HG02610 (cell line): ENCODE measurements around the gene IPMK.
A peak's percentile ranks its signal among the peaks of the same experiment; 100 is the strongest.

Source experiments
- ATAC-seq: cut with Tn5 transposase; IDR thresholded peaks from one replicate; pipeline ENCODE4 v1.9.1; 2021; ENCODE audit warnings: mild to moderate bottlenecking, moderate library complexity; ENCODE audit not compliant: unreplicated experiment

IPMK gene

DNA sequence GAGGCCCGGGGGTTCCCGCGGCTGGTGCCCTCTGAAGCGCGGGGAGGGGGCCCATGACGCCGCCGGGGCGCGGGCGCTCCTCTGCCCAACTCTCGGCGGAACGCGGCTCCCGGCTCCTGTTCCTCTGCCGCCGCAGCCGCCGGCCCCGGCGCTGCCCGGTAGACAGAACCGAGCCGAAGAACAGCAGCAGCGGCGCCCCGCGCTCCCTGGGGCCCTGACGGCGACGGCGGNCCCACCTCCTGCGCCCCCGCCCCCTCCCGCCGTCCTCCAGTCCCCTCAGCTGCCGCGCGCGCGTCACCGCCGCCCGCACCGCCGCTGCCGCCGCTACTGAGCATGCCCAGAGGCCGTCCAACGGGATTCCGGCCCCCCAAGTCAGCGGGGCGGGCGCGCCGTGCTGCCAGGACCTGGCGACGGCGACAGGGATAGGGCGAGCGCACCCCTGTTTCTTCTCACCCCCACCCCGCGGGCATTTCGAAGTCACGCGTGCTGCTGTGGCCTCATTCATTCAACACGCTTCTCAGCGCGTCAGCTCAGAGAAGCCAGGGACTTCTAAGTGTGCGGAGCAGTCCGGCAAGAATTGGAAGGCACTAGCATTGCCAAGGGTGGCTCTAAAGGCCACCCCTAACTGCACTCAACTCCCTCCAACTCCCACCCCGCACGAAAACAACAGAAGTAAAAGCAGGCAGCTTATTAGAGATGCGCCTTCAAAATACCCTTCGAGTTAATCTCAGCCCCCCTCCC lies at the start of gene IPMK:
Gene IPMK, minus strand, starts transcription at position 182 of the 741 bp plus-strand sequence. CDS start 283 bp downstream, outside the sequence.
- ATAC-seq, result peak; percentile 57

DNA sequence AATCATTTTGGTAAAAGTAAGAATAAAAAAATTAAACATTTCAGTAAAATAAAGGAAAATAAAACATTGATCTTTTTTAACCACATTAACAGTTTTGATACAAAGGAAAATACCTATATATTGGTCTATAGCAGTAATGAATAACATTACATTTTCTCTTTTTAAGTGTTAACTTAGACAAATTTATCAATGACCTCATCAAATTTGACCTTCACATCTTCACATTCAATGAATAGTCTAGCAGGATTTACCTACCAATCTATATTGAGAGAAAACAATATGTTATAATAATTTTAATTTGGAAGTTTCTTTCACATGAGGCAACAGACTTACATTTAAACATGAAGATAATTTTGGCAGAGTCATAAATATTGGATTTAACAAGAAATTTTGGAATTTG lies 49.2 kb upstream of the IPMK start:
- ATAC-seq, result no peak

DNA sequence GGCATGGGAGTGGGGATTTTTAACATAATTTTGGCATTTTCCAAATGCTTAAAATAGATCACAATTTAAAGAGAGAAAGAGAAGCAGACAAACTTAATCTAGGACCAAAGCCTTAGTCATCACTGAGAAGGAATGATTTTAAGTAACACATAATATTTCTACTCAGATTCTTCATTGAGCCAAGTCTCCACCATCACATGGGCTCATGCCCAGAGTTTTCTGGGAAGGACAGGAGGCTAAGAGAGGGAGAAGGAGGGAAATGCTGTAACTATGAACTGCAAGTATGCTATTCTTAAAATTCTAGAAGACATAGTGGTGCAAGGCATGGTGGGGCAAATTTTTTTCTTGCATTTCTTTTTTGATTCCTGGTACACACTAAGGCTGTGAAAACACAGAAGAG lies 43.3 kb upstream of the IPMK start:
- ATAC-seq, result no peak

DNA sequence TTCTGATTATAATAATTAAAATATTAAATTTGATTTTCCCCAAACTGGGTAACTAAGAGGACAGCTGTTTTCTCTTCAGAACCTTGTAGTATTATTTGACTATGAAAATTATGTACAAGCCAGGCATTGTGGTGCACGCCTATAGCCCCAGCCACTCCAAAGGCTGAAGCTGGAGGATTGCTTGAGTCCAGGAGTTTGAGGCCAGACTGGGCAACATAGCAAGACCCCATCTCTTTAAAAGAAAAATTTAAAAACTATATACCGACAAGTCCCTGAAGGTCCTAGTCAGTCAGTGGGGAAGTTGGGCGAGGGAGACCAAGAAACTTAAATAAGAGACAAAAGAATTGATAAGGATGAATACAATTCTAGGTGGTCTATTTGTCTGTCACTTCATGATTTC lies 40.0 kb upstream of the IPMK start:
- no peak for ATAC-seq

DNA sequence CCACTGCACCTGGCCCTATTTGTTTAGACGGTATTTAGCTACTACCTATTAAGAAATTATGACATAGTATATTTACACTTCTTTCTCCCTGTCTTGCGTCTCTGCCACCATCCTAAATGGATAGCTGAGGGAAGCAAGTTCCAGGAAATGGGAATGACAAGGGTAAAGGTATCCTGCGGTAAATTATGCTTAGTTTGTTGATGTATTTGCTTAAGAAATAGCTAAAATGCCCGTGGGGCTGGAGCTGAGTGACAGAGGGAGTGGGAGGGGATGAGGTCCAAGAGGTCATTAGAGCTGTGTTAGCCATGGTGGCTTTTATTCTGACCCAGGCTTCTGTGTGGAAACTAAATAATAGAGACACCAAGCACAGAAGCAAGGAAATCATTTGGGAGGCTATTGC lies 38.1 kb upstream of the IPMK start:
- no peak for ATAC-seq

DNA sequence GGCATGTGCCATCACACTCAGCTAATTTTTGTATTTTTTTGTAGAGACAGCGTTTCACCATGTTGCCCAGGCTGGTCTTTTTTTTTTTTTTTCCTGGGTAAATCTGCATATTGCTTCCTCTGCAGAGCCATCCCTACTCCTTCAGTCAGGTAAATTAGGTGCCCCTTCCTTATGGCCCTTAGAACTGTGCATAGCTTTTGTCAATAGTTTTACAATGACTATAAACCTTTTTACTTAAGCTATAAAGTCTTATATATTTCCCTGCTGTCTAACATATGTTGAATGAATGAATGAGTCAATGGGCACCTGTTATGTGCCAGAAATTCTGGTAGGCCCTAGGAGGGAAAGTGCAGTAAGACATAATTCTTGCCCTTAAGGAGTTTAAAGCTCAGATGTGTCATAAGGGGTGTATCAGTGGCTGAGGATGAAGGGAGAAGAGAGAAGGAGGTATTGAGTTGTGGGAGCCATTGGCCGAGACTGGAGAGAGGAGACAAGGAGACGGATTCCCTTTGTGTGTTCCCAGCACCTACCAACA lies 36.5 kb upstream of the IPMK start:
- ATAC-seq, result no peak

DNA sequence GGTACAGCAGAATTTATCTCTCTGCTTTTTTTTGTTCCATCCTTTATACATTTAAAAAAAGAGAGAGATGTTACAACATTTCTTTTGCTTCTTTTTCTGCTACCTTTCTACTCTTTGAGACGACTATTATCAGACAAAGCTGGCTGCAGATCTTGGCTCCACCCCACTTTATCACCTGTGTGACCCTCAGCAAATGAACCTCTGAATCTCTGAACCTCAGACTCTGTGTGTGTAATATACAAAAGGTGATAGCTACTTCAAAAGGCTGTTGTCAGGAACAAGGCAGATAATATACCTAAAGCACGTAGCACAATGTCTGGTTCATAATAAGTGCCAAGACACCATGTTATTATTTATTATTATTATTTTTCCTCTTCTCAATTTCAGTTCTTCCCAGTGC lies 34.6 kb upstream of the IPMK start:
- ATAC-seq, result no peak

DNA sequence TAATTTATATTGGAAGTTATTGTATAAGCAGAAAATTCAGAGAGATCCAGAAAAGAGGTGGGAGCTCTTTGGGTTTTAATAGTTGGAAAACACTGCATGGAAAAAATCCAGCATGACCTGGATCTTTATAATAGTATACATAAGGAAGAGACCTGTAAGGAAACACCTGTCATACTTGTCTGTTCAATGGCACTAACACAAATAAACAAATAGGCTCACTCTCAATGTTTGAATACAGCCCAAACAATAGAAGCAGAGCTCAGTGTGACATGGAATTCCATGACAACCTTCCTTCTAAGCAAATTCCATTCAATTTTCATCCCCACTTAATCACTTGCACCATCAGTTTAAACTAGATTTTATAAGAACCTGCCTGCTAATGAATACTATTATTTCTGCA lies 33.0 kb upstream of the IPMK start:
- no peak for ATAC-seq

DNA sequence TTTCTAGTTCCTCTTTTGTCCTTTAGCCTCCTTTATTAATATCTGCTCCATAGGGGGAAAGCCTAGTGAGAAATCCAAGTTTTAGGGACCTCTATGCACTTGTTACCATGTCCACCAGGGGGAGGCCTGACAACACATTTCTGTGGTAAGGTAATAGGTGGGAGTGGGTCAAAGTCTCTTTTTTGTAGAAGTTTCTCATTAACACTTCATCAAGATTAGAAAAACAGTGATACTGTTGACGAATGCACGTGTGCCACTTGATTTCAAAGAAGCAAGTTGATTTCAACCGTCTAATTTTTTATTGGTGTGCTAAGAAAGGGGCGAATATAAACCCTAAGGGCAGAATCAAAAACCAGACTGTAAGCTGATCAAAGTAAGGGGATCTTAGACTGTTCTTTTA lies 31.9 kb upstream of the IPMK start:
- peak; percentile 86 for ATAC-seq

DNA sequence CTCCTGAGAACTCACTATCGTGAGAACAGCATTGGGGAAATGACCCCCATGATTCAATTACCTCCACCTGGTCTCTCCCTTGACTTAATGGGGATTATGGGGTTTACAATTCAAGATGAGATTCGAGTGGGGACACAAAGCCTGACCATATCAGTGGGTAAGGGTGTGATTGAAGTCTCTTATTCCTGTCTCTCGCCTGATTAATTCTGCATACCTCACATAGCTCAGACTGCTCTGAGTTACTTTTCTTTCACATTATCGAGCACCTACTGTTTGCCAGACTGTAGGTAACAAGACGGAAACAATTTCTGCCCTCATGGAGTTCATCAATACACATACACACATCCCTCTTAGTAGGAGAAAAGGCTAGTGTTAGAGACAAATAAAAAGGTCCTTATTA lies 26.3 kb upstream of the IPMK start:
- ATAC-seq, result no peak

DNA sequence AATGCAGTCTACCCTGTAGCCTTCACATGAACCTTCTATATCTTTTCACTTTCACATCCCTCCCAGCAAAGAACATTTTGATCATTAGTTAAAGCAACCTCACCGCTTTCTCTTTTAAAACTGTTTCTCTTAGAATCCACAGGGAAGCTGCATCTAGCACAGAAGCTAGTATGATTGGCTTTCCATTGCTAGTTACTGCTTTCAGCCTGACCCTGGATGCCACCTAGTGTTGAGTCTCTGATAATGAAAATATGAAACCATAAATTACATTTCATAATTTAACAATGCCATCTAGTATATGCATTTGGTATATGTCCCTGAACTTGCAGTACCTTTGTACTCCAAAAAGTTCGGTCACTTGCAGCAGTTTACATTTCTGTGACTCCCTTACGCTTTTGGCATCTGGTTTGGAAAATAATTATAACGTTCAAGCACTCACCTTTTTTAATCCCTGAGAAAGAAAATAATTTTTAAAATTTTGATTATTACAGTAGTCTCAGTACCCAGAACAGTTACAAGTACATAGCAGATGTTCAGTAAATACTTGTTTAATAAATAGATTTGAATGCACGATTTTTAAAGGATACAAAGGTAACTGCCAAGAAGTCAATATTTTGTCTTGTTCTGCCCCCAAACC lies 24.0 kb upstream of the IPMK start:
- peak; percentile 77 for ATAC-seq

DNA sequence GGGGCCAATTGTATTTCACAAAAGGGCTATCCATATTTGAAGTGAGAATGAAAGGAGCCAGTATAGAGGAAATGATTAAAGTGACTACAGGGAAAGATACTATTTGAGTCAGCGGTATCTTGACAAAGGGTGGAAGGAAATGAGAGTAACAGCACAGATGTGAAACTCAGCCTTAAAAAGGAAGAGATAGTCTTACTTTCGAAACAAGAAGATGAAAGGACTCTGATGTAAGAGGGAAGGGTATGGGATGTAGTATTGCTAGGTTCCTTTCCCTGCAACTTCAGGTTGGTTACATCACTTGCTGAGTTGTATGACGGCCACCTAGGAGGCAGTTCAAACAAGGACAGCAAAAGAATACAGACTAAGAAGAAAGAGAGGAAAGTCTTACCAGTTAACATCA lies 14.9 kb upstream of the IPMK start:
- ATAC-seq, result peak; percentile 98

DNA sequence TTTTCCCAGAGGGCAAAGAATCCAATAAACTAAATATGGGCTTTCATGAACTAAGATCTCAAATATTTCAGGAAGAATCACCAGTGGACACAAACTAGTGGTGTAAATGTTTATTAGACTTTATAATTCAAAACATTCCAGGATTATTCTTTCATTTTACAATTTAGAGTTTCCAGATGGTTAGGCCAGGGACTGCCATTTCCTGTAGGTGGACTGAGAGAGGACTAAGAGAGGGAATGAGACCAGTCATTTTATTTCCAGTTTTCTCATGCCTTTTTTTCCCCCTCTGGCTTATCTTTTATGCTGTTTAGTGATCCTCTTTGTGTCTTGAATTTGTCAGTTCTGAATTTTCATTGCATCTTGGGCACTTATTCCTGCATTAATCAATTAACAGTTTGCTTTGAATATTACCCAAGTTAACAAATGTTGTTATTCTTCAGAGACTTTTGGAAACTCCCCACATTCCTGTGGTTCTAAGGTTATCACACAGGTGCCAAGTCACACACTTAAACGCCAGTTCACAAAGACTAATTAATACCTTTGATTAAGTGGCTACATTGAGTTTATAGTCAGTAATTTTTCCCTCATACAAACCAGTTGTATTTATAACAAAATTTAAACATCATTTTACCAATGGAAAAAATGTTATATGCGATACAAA lies 13.5 kb upstream of the IPMK start:
- no peak for ATAC-seq

DNA sequence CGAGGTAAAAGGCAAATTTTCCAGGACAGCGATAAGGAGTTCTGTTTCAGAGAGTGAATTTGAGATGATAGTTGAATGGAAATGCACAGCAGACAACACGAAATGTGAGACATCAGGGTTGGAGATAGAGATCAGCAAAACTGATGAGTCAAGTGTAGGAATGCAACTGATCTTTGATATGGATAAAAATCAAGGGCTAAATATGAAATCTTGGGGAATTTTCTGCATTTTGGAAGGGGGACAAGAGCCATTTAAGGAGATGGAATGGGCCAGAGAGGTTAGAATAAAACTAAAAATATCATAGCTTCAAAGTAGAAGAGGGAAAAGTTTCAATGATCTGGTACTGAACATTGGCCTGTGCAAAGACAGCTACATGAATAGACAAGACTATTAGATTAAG lies 12.8 kb upstream of the IPMK start:
- no peak for ATAC-seq

DNA sequence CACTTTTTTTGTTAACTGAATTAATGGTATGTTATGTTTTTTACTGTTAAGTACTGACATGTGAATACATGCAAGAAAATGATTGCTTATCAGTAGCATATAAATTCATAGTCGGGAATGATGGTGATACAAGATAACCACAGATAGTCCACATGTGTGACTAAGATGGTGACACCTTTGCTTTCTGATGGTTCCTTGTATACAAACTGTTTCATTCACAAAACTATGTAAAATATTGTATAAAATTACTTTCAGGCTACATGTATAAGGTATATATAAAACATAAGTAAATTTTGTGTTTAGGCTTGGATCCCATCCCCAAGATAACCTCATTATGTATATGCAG lies 11.2 kb upstream of the IPMK start:
- no peak for ATAC-seq

DNA sequence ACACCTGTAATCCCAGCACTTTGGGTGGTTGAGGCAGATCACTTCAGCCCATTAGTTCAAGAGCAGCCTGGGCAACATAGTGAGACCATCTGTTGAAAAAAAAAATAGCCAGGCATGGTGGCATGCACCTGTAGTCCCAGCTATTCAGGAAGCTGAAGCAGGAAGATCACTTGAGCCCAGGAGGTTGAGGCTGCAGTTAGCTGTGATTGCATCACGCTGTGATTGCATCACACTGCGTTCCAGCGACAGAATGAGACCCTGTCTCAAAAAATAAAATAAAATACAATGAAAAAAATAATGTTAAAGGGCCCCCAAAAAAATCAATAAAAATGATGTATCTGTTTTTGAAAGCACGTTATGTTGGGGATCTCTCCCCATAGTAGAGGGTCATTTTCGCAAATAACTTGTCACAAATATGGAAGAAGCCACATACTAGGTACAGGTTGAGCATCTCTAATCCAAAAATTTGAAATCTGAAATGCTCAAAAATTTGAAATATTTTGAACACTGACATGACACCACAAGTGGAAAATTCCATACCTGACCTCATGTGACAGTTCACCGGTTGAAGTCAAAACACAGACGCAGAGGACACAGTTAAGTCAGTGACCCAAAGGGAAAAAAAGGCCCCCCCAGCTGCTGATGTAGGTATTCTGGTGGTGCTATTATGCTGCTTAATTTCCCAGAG lies 10.7 kb upstream of the IPMK start:
- no peak for ATAC-seq

DNA sequence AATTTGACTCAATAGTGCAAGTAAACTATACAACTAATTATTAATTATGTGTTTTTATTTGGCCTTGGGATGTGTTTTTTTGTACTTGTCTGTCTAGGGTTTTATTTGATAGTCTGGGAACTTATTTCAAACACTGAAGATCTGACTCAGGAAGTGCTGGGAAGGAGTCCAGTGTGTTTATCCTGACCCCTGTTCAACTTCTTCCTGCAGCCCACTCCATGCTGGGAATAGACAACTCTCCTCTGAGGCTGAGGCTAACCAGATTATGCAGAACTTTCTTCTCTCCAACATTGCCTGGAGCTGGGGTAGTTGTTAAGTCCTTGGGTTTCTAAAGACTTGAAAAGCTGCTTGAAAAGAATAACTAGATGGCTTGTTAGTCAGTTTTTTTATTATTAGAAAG lies 8.2 kb upstream of the IPMK start:
- ATAC-seq, result no peak

DNA sequence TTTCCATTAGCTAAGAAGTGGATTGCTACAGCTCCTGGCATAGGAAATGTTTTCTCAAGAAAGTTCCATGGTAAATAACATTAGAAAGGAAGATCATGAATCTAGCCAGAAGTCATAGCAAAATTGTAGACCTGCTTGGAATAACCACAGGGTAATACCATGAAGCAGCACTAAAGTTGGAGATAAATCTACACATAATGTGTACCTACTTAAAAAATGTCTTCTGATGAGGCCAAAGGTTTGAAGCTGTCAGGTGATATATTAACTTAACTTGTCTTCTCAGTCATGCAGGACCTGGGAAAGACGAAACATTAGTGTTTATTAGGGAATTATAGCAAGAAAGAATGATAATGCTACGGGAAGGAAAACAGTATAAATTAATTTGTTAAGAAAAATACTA lies 7.6 kb upstream of the IPMK start:
- no peak for ATAC-seq

DNA sequence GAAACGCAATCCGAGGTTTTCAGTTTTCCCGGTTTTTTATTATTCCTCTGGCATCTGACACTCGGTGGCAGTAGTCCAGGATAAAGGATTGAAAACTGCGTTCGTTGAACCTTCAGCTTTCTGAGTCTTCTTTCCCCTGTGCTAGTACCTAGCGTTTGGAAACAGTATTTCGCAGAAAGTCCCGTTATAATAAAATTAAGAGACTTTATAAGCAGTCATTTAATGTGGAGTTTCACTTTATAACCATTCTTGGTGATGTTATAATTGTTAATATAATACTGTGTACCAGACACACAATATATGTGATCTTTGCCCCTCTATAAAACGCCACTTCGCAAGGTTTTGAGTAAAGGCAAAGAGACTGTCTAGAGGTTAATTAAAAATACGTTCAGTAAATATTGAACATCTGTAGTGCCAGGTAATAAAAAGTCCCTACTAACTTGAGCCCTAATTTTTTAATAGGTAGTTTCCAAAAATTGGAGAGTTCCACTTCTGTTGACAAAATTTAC lies 2.1 kb upstream of the IPMK start:
- no peak for ATAC-seq

DNA sequence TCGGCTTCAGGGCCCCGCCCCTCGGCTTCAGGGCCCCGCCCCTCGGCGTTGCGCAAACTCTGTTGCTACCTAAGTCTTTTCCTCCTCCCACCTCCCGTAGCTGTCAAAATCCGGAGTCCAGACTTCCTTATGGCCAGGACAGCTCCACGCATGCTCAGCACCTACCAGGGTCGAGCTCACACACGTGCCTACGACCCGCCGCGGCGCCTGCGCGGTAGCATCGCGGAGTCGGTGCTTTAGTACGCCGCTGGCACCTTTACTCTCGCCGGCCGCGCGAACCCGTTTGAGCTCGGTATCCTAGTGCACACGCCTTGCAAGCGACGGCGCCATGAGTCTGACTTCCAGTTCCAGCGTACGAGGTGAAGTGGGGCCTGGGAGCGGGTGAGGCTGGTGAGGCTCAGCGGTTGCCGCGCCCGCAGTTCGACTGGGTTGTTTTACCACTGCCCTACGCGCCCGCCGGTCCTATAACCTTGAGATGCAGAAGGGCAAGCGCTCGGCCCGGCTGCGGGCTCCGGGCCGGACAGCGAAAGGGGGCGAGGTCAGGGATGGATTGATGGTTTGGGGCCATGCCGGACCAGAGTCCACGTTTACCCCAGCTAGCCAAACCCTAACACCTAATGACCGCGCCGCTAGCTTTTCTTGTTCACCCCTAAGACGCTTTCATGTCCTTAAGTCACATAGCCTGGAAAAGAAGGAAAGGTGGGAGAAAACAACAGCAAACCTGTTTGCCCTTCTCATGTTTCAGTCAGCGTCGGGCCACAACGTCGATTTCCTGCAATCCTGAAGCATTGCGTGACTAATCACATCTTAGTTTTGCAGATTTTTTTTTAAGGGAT lies 1.5 kb upstream of the IPMK start, which contains the start of gene CISD1:
Gene CISD1, plus strand, starts transcription at position 217 of the 836 bp plus-strand sequence. Its CDS starts 112 bp downstream, at position 329.
- ATAC-seq, result peak; percentile 65
